ENCODE results near the gene POU2AF1.

- TF ChIP-seq CTCF (conservative IDR thresholded peaks at IDR 0.05 in 1 of 2, IDR thresholded peaks at IDR 0.05 in 1 of 2; ENCODE audit: extremely low read depth in 1 of 2, insufficient read depth in 1 of 2, low read depth in 1 of 2, low read length in 2 of 2) (no peak), EZH2 (IDR thresholded peaks at IDR 0.05; ENCODE audit: borderline replicate concordance, low read length) (no peak)
These were observed 76.8 kb downstream of the POU2AF1 start for GRCh38 chr11:111302298-111302697.
